ENCODE measurements around the gene SGF29. TPM values are rescaled to one million over a fixed set of nuclear protein-coding genes. Genes with fewer than 3 reads are reported as not detected.
"Not testable (repeated sequence)": the region's sequence is repeated elsewhere in the genome, so short reads cannot be mapped to it uniquely, and the experiment has no call there.

The SGF29 gene
- polyA plus RNA-seq, 1 donor (not counting 4 experiments of a cell fraction or from before 2014, with no cell fraction given) = 3.0 TPM

GRCh38 chr16:28602062-28602461 lies 48.3 kb downstream of the SGF29 start:
- H3K9ac ChIP-seq (ENCODE audit: control insufficient read depth, extremely low read depth, insufficient read depth, low read length); H3K4me2 ChIP-seq (ENCODE audit: control insufficient read depth, extremely low read depth, insufficient read depth, low read depth, low read length); H3K79me2 ChIP-seq (ENCODE audit: control insufficient read depth, insufficient read depth, low read length); DNase-seq (ENCODE audit: low read depth, low spot score); H2AFZ ChIP-seq (ENCODE audit: control insufficient read depth, low read length); H3K9me1 ChIP-seq (ENCODE audit: control insufficient read depth, extremely low read depth, insufficient read depth, low read length); H3K27me3 ChIP-seq (ENCODE audit: control insufficient read depth, extremely low read depth, insufficient read depth, low read length); H4K20me1 ChIP-seq (ENCODE audit: control insufficient read depth, extremely low read depth, insufficient read depth, low read length); H3K4me1 ChIP-seq (ENCODE audit: control insufficient read depth, extremely low read depth, insufficient read depth, low read length); dilution Hi-C loops (cut with MboI; ENCODE audit: extremely low pct_ligation_motif_present, low sequenced_read_pairs); H3K4me3 ChIP-seq (ENCODE audit: control insufficient read depth in 2 of 3, extremely low read depth in 1 of 3, insufficient read depth in 2 of 3, low read depth in 1 of 3, low read length in 3 of 3); H3K9me3 ChIP-seq (ENCODE audit: control insufficient read depth, low read depth, low read length); H3K27ac ChIP-seq (ENCODE audit: control insufficient read depth, insufficient read depth, low read length); FAIRE-seq; H3K36me3 ChIP-seq (ENCODE audit: control insufficient read depth in 2 of 2, extremely low read depth in 1 of 2, insufficient read depth in 2 of 2, low read length in 2 of 2): not testable (repeated sequence)

GRCh38 chr16:28602529-28602928 lies 48.8 kb downstream of the SGF29 start:
- TF ChIP-seq CTCF (optimal IDR thresholded peaks at IDR 0.05 in 1 of 3, IDR thresholded peaks at IDR 0.05 in 1 of 3, conservative IDR thresholded peaks at IDR 0.05 in 1 of 3; ENCODE audit: extremely low read depth in 1 of 3, insufficient read depth in 2 of 3, low read length in 3 of 3) = no peak
- TF ChIP-seq EZH2 (IDR thresholded peaks at IDR 0.05; ENCODE audit: low read length) = no peak

More at GRCh38 chr16:28602529-28602928, 48.8 kb downstream of the SGF29 start:
- DNase-seq (ENCODE audit: low read depth, low spot score) (no peak), FAIRE-seq (no peak)
- Histone ChIP-seq H2AFZ (ENCODE audit: control insufficient read depth, low read length) (no peak overlapping the region), H3K4me2 (ENCODE audit: control insufficient read depth, extremely low read depth, insufficient read depth, low read depth, low read length) (no peak overlapping the region), H3K79me2 (ENCODE audit: control insufficient read depth, insufficient read depth, low read length) (no peaks in the 10 kb centered on the region), H3K9me1 (ENCODE audit: control insufficient read depth, extremely low read depth, insufficient read depth, low read length) (no peaks in the 10 kb centered on the region), H3K27ac (ENCODE audit: control insufficient read depth, insufficient read depth, low read length) (no peak overlapping the region), H3K4me3 (ENCODE audit: control insufficient read depth in 2 of 3, extremely low read depth in 1 of 3, insufficient read depth in 2 of 3, low read depth in 1 of 3, low read length in 3 of 3) (no peak overlapping the region), H3K9ac (ENCODE audit: control insufficient read depth, extremely low read depth, insufficient read depth, low read length) (no peak overlapping the region), H4K20me1 (ENCODE audit: control insufficient read depth, extremely low read depth, insufficient read depth, low read length) (no peaks in the 10 kb centered on the region), H3K36me3 (ENCODE audit: control insufficient read depth in 2 of 2, extremely low read depth in 1 of 2, insufficient read depth in 2 of 2, low read length in 2 of 2) (no peaks in the 10 kb centered on the region), H3K9me3 (ENCODE audit: control insufficient read depth, low read depth, low read length) (no peaks in the 10 kb centered on the region), H3K27me3 (ENCODE audit: control insufficient read depth, extremely low read depth, insufficient read depth, low read length) (no peaks in the 10 kb centered on the region), H3K4me1 (ENCODE audit: control insufficient read depth, extremely low read depth, insufficient read depth, low read length) (no peaks in the 10 kb centered on the region)
- dilution Hi-C loops (cut with MboI; ENCODE audit: extremely low pct_ligation_motif_present, low sequenced_read_pairs) = no loop called here
